ENCODE data around the gene EMP2. TPM values are rescaled to one million over a fixed set of nuclear protein-coding genes. Genes with fewer than 3 reads are reported as not detected.
A peak's percentile ranks its signal among the peaks of the same experiment; 100 is the strongest.

The EMP2 gene
- total and polyA plus RNA-seq, 2 of the 4 experiments (the other 2 are of a cell fraction) = 13.8 to 18.3 TPM

DNA sequence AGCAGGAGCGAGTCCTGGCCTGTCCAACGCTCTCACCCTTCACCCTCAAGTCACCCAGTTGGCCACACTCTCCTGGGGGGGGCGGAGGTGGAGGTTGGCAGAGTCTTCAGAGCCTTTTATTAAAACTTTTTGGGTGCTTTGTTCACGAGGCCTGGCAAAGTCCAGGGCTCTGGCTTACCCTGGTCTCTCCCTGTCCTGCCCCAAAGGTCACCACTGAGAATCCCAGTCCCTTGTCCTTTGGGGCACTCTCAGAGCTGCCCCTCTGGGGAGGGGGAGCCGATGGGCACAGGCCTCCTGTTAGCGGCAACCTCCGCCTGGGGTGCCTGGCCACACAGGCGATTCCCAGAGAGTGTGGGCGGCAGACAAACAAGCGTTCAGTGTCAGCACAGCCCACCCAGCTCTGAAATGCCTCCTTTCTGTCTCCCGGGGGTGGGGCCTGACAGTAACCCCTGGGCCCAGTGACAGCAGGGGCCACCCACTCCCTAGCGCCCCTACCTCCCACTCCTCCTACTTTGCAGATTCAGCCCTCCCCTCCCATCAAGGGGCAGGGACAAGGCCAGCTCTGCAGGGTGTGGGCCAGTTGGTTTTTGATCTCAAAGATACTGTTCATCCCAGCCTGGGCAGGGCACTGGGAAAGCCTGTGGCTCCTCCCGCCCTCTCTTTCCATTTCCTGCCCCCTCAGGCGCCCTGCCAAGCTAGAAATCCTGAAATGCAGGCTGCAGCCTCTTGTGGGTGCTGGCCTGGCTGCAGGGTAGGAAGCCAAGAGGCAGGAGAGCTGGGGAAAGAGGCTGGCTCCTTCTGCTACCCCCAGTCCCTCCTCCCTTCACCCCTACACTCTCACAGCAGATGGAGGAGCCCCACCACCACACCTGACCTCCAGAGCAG, 36.6 kb upstream of the EMP2 start:
- Histone ChIP-seq H4K91ac (ENCODE audit: insufficient read depth, low read depth, low read length) (no peak overlapping the region), H3K4ac (ENCODE audit: low read depth, low read length) (no peak overlapping the region), H3K4me1 (ENCODE audit: control insufficient read depth, insufficient read depth, low read length) (peaks cover 4% of the 10 kb centered on the region; the same call in 1 of the 2 replicates), H3K27me3 (ENCODE audit: control insufficient read depth, insufficient read depth, low read length) (peaks cover 9% of the 10 kb centered on the region; the same call in 1 of the 2 replicates), H4K20me1 (ENCODE audit: insufficient read depth, low read length) (no peaks in the 10 kb centered on the region), H2AK9ac (replicated peaks; ENCODE audit: low read depth, low read length, poor library complexity) (no peak overlapping the region), H2BK15ac (ENCODE audit: low read depth, low read length) (no peak overlapping the region), H3K56ac (ENCODE audit: extremely low read depth, insufficient read depth, low read length) (no peak overlapping the region), H3K9me3 (ENCODE audit: control insufficient read depth, insufficient read depth, low read length) (no peaks in the 10 kb centered on the region), H3K79me1 (ENCODE audit: low read depth in 1 of 2, low read length in 2 of 2) (no peaks in the 10 kb centered on the region), H3K4me2 (ENCODE audit: low read depth, low read length) (no peak overlapping the region), H2AFZ (replicated peaks; ENCODE audit: low read length, poor library complexity) (peak overlapping the region; percentile 84), H4K8ac (ENCODE audit: low read depth in 2 of 2, low read length in 2 of 2) (peak overlapping the region in 1 of 2 experiments; percentile 63; a peak in 1 of 4 replicates), H3K14ac (replicated peaks; ENCODE audit: low read depth, low read length) (no peak overlapping the region), H3K18ac (ENCODE audit: low read depth, low read length) (no peak overlapping the region), H4K5ac (ENCODE audit: low read depth, low read length) (no peak overlapping the region; the same call in 1 of the 2 replicates), H2BK20ac (ENCODE audit: low read depth, low read length) (no peak overlapping the region), H3K9me1 (ENCODE audit: insufficient read depth, low read length) (no peaks in the 10 kb centered on the region), H2BK120ac (ENCODE audit: low read depth, low read length) (no peak overlapping the region), H3K4me3 (ENCODE audit: insufficient read depth, low read depth, low read length) (no peak overlapping the region), H3K36me3 (ENCODE audit: control insufficient read depth, insufficient read depth, low read length) (no peaks in the 10 kb centered on the region), H3K9ac (ENCODE audit: low read depth, low read length) (0 out of 2 replicates have a peak overlapping the region, but pooled peaks have one; percentile 14), H3K23ac (ENCODE audit: low read depth, low read length) (no peak overlapping the region), H3K27ac (ENCODE audit: insufficient read depth, low read length) (no peak overlapping the region), H2BK5ac (ENCODE audit: low read depth, low read length, poor library complexity, severe bottlenecking) (no peak overlapping the region), H2AK5ac (ENCODE audit: low read depth, low read length) (no peak overlapping the region)
- DNase-seq (peak; percentile 29), ATAC-seq (ENCODE audit: low read depth) (peak; percentile 72)
- dilution Hi-C loops (cut with HindIII; ENCODE audit: low sequenced_read_pairs, unreplicated experiment) = no loop called here
- 23% methylated on average over 3 of the region's 14 CpGs; no CpG with 5 or more reads in 1 of the 2 experiments for WGBS, 2 experiments (ENCODE audit: extremely low coverage in 2 of 2, insufficient read length in 1 of 2)
- ChIA-PET CTCF (no interaction called here), POLR2A (ENCODE audit: unreplicated experiment) (no interaction called here)
- no TSS peak for BruUV-seq (replicated peaks)
- intact Hi-C loops (cut with micrococcal nuclease) = no loop called here
- in situ Hi-C loops (cut with MboI; ENCODE audit: low sequenced_read_pairs) = no loop called here
- TF ChIP-seq USF2 (IDR thresholded peaks at IDR 0.05; ENCODE audit: low read depth, low read length) = no peak
- TF ChIP-seq, protein P1, sequence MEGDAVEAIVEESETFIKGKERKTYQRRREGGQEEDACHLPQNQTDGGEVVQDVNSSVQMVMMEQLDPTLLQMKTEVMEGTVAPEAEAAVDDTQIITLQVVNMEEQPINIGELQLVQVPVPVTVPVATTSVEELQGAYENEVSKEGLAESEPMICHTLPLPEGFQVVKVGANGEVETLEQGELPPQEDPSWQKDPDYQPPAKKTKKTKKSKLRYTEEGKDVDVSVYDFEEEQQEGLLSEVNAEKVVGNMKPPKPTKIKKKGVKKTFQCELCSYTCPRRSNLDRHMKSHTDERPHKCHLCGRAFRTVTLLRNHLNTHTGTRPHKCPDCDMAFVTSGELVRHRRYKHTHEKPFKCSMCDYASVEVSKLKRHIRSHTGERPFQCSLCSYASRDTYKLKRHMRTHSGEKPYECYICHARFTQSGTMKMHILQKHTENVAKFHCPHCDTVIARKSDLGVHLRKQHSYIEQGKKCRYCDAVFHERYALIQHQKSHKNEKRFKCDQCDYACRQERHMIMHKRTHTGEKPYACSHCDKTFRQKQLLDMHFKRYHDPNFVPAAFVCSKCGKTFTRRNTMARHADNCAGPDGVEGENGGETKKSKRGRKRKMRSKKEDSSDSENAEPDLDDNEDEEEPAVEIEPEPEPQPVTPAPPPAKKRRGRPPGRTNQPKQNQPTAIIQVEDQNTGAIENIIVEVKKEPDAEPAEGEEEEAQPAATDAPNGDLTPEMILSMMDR (conservative IDR thresholded peaks at IDR 0.05; ENCODE audit: low read depth, low read length) = no peak
- TF ChIP-seq ELK1 (IDR thresholded peaks at IDR 0.05; ENCODE audit: borderline replicate concordance, low read depth, low read length) = no peak
- TF ChIP-seq POLR2A (IDR thresholded peaks at IDR 0.05; ENCODE audit: low read depth, low read length) = no peak
- no peak for TF ChIP-seq SMC3 (IDR thresholded peaks at IDR 0.05; ENCODE audit: low read depth, low read length)
- TF ChIP-seq RCOR1 (IDR thresholded peaks at IDR 0.05; ENCODE audit: insufficient replicate concordance, low read length) = no peak
- TF ChIP-seq FOS (IDR thresholded peaks at IDR 0.05; ENCODE audit: low read depth, low read length) = no peak
- no peak for TF ChIP-seq CHD1 (IDR thresholded peaks at IDR 0.05; ENCODE audit: low read depth, low read length)
- TF ChIP-seq RFX5 (IDR thresholded peaks at IDR 0.05; ENCODE audit: low read depth, low read length) = no peak
- TF ChIP-seq MAZ (IDR thresholded peaks at IDR 0.05; ENCODE audit: borderline replicate concordance, low read depth, low read length) = no peak
- TF ChIP-seq MXI1 (IDR thresholded peaks at IDR 0.05; ENCODE audit: borderline replicate concordance, low read depth, low read length) = no peak
- TF ChIP-seq CEBPB (IDR thresholded peaks at IDR 0.05; ENCODE audit: low read depth, low read length) = no peak
- TF ChIP-seq MAFK (IDR thresholded peaks at IDR 0.05; ENCODE audit: low read depth, low read length) = no peak
- TF ChIP-seq NFE2L2 (IDR thresholded peaks at IDR 0.05; ENCODE audit: low read depth, low read length) = no peak
